Neuronal stem cell (in vitro differentiated cells): ENCODE data around the gene ZNF682.
"Not testable (repeated sequence)": the region's sequence is repeated elsewhere in the genome, so short reads cannot be mapped to it uniquely, and the experiment has no call there.

Source experiments
- DNase-seq: peaks from one replicate; pipeline ENCODE4 v3.0.0-alpha.2; 2013; ENCODE audit warnings: low spot score
- H2AFZ ChIP-seq: one replicate; pipeline ENCODE4 v1.6.1; 2013; ENCODE audit warnings: mild to moderate bottlenecking, low read length, inconsistent platforms
- H2AK5ac ChIP-seq: 2 replicates; pipeline ENCODE4 v1.6.1; 2013; ENCODE audit warnings: low read depth, mild to moderate bottlenecking, inconsistent platforms, low read length, moderate library complexity, mixed read lengths
- H2BK120ac ChIP-seq: 2 replicates; pipeline ENCODE4 v1.6.1; 2013; ENCODE audit warnings: low read depth, mild to moderate bottlenecking, inconsistent platforms, low read length, moderate library complexity, mixed read lengths
- H2BK12ac ChIP-seq: one replicate; pipeline ENCODE4 v1.6.1; 2013; ENCODE audit warnings: low read length, inconsistent platforms
- H2BK15ac ChIP-seq: 2 replicates; pipeline ENCODE4 v1.6.1; 2013; ENCODE audit warnings: mild to moderate bottlenecking, low read length, inconsistent platforms, mixed read lengths
- H2BK5ac ChIP-seq: one replicate; pipeline ENCODE4 v1.6.1; 2013; ENCODE audit warnings: inconsistent platforms, mild to moderate bottlenecking, low read length, moderate library complexity
- H3K14ac ChIP-seq: one replicate; pipeline ENCODE4 v1.6.1; 2013; ENCODE audit warnings: low read length, inconsistent platforms
- H3K18ac ChIP-seq: 2 replicates; pipeline ENCODE4 v1.6.1; 2013; ENCODE audit warnings: low read length, inconsistent platforms
- H3K23ac ChIP-seq: 2 replicates; pipeline ENCODE4 v1.6.1; 2013; ENCODE audit warnings: low read depth, mild to moderate bottlenecking, mixed read lengths, low read length, inconsistent platforms; ENCODE audit not compliant: poor library complexity
- H3K27ac ChIP-seq: replicated peaks from 3 replicates; pipeline ENCODE4 v1.5.1; 2013; ENCODE audit warnings: low read length, inconsistent platforms
- H3K27me3 ChIP-seq, 3 experiments: 2 replicates each; pipeline ENCODE4 v1.6.1; 2013; ENCODE audit warnings: low read length in 3 of 3, mild to moderate bottlenecking in 2 of 3, inconsistent platforms in 1 of 3, low read depth in 1 of 3, mixed read lengths in 1 of 3, moderate library complexity in 1 of 3; ENCODE audit not compliant: control insufficient read depth in 3 of 3, insufficient read depth in 3 of 3
- H3K36me3 ChIP-seq, 2 donors: replicated peaks in 1 of 2; 2 replicates each; pipeline ENCODE4 v1.6.1; 2013; ENCODE audit warnings: low read length in 2 of 2; ENCODE audit not compliant: control insufficient read depth in 2 of 2, insufficient read depth in 2 of 2
- H3K4ac ChIP-seq: 2 replicates; pipeline ENCODE4 v1.6.1; 2013; ENCODE audit warnings: inconsistent platforms, mild to moderate bottlenecking, low read length, moderate library complexity
- H3K4me1 ChIP-seq, 2 donors: 1 replicate in 1 of 2; 2 replicates in 1 of 2; pipeline ENCODE4 v1.6.1; 2013; ENCODE audit warnings: low read length in 2 of 2, low read depth in 1 of 2; ENCODE audit not compliant: control insufficient read depth in 2 of 2, insufficient read depth in 1 of 2
- H3K4me2 ChIP-seq: one replicate; pipeline ENCODE4 v1.6.1; 2013; ENCODE audit warnings: mild to moderate bottlenecking, low read length, inconsistent platforms; ENCODE audit not compliant: insufficient read depth, poor library complexity, severe bottlenecking
- H3K4me3 ChIP-seq, 2 donors: 2 replicates each; pipeline ENCODE4 v1.5.1; 2013; ENCODE audit warnings: low read length in 2 of 2, mild to moderate bottlenecking in 2 of 2, inconsistent platforms in 1 of 2, moderate library complexity in 1 of 2
- H3K79me1 ChIP-seq: one replicate; pipeline ENCODE4 v1.6.1; 2013; ENCODE audit warnings: low read depth, mild to moderate bottlenecking, inconsistent platforms, low read length, moderate library complexity
- H3K9ac ChIP-seq: one replicate; pipeline ENCODE4 v1.6.1; 2013; ENCODE audit warnings: mild to moderate bottlenecking, low read depth, low read length, inconsistent platforms; ENCODE audit not compliant: poor library complexity
- H3K9me3 ChIP-seq, 2 donors: replicated peaks in 1 of 2; 2 replicates each; pipeline versions ENCODE3 to v1.6.1; 2013; ENCODE audit warnings: low read length in 2 of 2, mild to moderate bottlenecking in 2 of 2, inconsistent platforms in 1 of 2, low read depth in 1 of 2, mixed read lengths in 1 of 2, moderate library complexity in 1 of 2; ENCODE audit not compliant: control insufficient read depth in 2 of 2, insufficient read depth in 1 of 2
- H4K8ac ChIP-seq: one replicate; pipeline ENCODE4 v1.6.1; 2013; ENCODE audit warnings: low read depth, mild to moderate bottlenecking, inconsistent platforms, low read length, moderate library complexity
- H4K91ac ChIP-seq: one replicate; pipeline ENCODE4 v1.6.1; 2013; ENCODE audit warnings: low read length, low read depth, mild to moderate bottlenecking, inconsistent platforms; ENCODE audit not compliant: poor library complexity
- WGBS, 2 donors: extraction: QIAGEN DNeasy Blood & Tissue Kit; methylation state at CpG; one replicate each; pipeline ENCODE4 v1.1.7; 2013; ENCODE audit warnings: missing lambda C conversion rate in 2 of 2, mixed read lengths in 1 of 2; ENCODE audit not compliant: insufficient read length in 2 of 2, insufficient replicate concordance in 1 of 2; ENCODE audit errors: extremely low coverage in 2 of 2; 5-methylcytosine and 5-hydroxymethylcytosine counted together

The ZNF682 gene

DNA sequence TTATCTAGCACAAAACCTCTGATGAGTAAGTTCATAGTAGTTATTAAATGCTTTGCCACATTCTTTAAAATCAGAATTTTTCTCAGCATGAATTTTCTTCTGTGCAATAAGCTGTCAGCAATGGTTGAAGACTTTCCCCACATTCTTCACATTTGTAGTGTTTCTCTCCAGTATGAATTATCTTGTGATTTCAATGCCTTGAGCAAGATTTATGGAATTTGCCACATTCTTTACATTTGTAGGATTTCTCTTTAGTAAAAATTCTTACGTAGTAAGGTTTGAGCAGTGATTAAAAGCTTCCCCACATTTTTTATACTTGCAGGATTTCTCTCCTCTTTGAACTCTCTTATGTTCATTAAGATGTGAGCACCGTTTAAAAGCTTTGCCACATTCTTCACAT lies 33.6 kb downstream of the ZNF682 start:
- H2BK15ac ChIP-seq = no peak overlapping the region
- no CpG with 5 or more reads among the region's 2 CpGs for WGBS, 2 donors
- H3K4ac ChIP-seq = no peak overlapping the region
- H3K4me3 ChIP-seq = no peak overlapping the region
- H3K27me3 ChIP-seq = no peaks in the 10 kb centered on the region
- DNase-seq = no peak
- no peak overlapping the region for H2BK12ac ChIP-seq
- H2BK120ac ChIP-seq = no peak overlapping the region
- H3K23ac ChIP-seq = no peak overlapping the region
- no peak overlapping the region for H2AFZ ChIP-seq
- peaks cover 34 to 95% of the 10 kb centered on the region in 2 donors for H3K9me3 ChIP-seq
- H4K91ac ChIP-seq = no peak overlapping the region
- H4K8ac ChIP-seq = no peak overlapping the region
- no peak overlapping the region for H2AK5ac ChIP-seq
- H3K36me3 ChIP-seq = peaks cover 18 to 86% of the 10 kb centered on the region in 2 donors
- no peak overlapping the region for H2BK5ac ChIP-seq
- H3K14ac ChIP-seq = no peak overlapping the region
- no peak overlapping the region for H3K18ac ChIP-seq
- H3K79me1 ChIP-seq = peaks cover 2% of the 10 kb centered on the region
- H3K4me2 ChIP-seq = no peak overlapping the region
- H3K9ac ChIP-seq = no peak overlapping the region
- H3K4me1 ChIP-seq = no peaks in the 10 kb centered on the region
- H3K27ac ChIP-seq = no peak overlapping the region

GRCh38 chr19:19997656-19998268 lies 41.5 kb downstream of the ZNF682 start:
- DNase-seq = no peak
- H2BK120ac ChIP-seq = no peak overlapping the region
- H3K4me2 ChIP-seq = no peak overlapping the region
- no peak overlapping the region for H2AFZ ChIP-seq
- H3K18ac ChIP-seq = no peak overlapping the region
- no peaks in the 10 kb centered on the region for H3K79me1 ChIP-seq
- no peak overlapping the region for H2BK15ac ChIP-seq
- H3K36me3 ChIP-seq = peaks cover 5 to 14% of the 10 kb centered on the region in 2 donors
- no peak overlapping the region for H3K23ac ChIP-seq
- no peak overlapping the region for H4K91ac ChIP-seq
- H3K9ac ChIP-seq = no peak overlapping the region
- H3K4me3 ChIP-seq = no peak overlapping the region
- no peaks in the 10 kb centered on the region for H3K27me3 ChIP-seq
- H2BK12ac ChIP-seq = no peak overlapping the region
- peaks cover 8 to 32% of the 10 kb centered on the region in 2 donors for H3K9me3 ChIP-seq
- H3K4ac ChIP-seq = no peak overlapping the region
- no peaks in the 10 kb centered on the region for H3K4me1 ChIP-seq
- H4K8ac ChIP-seq = no peak overlapping the region
- no peak overlapping the region for H2AK5ac ChIP-seq
- no peak overlapping the region for H3K14ac ChIP-seq
- H2BK5ac ChIP-seq = no peak overlapping the region
- no peak overlapping the region for H3K27ac ChIP-seq
- WGBS, 2 donors = no CpG with 5 or more reads among the region's 7 CpGs

- no peak overlapping the region for H2BK15ac ChIP-seq
- H2BK5ac ChIP-seq = no peak overlapping the region
- H3K18ac ChIP-seq = no peak overlapping the region
- DNase-seq = no peak
- H2BK12ac ChIP-seq = no peak overlapping the region
- no peaks in the 10 kb centered on the region for H3K27me3 ChIP-seq
- H2AK5ac ChIP-seq = no peak overlapping the region
- H3K4me3 ChIP-seq = no peak overlapping the region
- no peak overlapping the region for H3K4ac ChIP-seq
- no peaks in the 10 kb centered on the region for H3K4me1 ChIP-seq
- H4K91ac ChIP-seq = no peak overlapping the region
- no peak overlapping the region for H2AFZ ChIP-seq
- no peak overlapping the region for H3K14ac ChIP-seq
- H4K8ac ChIP-seq = no peak overlapping the region
- no peak overlapping the region for H3K23ac ChIP-seq
- no peaks in the 10 kb centered on the region for H3K79me1 ChIP-seq
- no peak overlapping the region for H3K9ac ChIP-seq
- H3K27ac ChIP-seq = no peak overlapping the region
- no peak overlapping the region for H3K4me2 ChIP-seq
- peaks cover 0 to 8% of the 10 kb centered on the region in 2 donors for H3K9me3 ChIP-seq
- no peak overlapping the region for H2BK120ac ChIP-seq
- no CpG with 5 or more reads among the region's 4 CpGs for WGBS, 2 donors
- H3K36me3 ChIP-seq = no peaks in the 10 kb centered on the region
Measured at GRCh38 chr19:19966862-19967261, 72.4 kb downstream of the ZNF682 start.

DNA sequence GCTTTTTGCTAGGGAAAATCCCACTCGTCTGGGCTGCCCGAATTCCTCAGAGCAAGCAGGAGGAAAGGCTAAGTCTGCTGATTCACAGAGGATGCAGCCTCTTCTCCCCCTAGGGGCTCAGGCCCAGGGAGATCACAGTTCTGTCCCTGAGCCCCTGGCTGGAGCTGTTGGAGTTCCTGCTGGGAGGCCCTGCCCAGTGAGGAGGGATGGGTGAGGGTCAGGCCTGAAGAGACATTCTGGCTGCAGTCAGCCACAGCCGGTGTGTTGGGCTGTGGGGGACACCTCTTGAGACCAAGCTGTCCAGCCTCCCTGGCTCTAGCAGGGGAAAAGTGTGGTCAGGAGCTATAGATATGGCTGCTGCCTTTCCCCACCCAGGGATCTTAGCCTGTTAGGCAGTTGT lies 73.2 kb downstream of the ZNF682 start:
- not testable (repeated sequence) for H4K8ac ChIP-seq, DNase-seq, H2BK5ac ChIP-seq, H4K91ac ChIP-seq, H3K18ac ChIP-seq, H3K9ac ChIP-seq, H2BK12ac ChIP-seq, H2AK5ac ChIP-seq, H2AFZ ChIP-seq, H2BK120ac ChIP-seq, H3K27me3 ChIP-seq, H3K4me1 ChIP-seq, H3K9me3 ChIP-seq, H2BK15ac ChIP-seq, H3K27ac ChIP-seq, H3K23ac ChIP-seq, H3K79me1 ChIP-seq, H3K4ac ChIP-seq, H3K4me3 ChIP-seq, H3K4me2 ChIP-seq, H3K36me3 ChIP-seq, H3K14ac ChIP-seq
- WGBS, 2 donors = no CpG with 5 or more reads among the region's 3 CpGs
